SW480 (cell line): ENCODE results near the gene CUTC.
"Not testable (repeated sequence)": the region's sequence is repeated elsewhere in the genome, so short reads cannot be mapped to it uniquely, and the experiment has no call there.

ENCODE experiments used
- DNase-seq: peaks from one replicate; pipeline ENCODE4 v3.0.0-alpha.2; 2016; ENCODE audit warnings: low spot score

Gene CUTC

DNA sequence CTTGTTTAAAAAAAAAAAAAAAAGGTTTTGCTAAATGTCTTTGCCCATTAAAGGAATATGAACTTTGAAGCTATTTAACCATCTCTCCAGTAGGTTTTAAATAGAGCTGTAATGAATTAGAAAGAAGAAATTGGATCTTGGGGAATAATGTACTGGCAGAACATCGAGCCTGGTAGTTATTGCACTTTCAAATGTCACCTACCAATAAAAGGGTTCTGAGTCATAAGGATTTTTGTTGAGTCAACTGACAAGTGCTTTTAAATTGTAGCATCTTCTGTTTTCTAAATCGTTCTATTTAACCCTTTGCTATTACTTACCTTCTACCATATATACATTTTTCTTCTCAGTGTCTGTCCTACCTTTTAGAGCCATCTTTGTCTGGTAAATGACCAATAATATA is 10.7 kb downstream of the CUTC start:
- DNase-seq, result no peak

DNA sequence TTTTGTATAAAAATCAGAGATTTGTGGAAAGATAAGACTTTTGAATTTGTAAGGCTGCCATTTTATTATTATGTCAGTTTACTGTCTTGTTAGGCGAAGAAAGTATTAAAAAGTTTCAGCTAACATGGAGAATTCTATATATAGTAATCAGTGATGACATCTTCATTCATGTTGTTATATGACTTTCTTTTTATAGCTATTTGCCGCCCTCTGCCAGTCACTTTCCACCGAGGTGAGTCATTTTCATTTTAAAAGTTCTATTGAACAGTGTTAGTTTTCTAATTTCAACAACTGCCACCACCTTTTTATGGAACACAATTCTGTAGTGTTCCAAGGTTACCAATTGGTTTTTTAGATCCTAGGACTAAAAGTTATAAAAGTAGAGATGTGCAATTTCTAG is 11.8 kb downstream of the CUTC start:
- no peak for DNase-seq

DNA sequence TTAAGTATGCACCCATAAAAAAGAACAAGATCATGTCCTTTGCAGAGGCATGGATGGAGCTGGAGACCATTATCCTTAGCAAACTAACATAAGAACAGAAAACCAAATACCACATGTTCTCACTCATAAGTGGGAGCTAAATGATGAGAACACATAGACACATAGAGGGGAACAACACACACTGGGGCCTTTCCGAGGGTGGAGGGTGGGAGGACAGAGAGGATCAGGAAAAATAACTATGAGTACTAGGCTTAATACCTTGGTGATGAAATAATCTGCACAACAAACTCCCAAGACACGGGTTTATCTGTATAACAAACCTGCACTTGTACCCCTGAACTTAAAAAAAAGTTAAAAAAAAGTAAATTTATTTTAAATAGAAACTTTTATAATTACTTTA is 14.1 kb downstream of the CUTC start:
- not testable (repeated sequence) for DNase-seq

- no peak for DNase-seq
Measured at GRCh38 chr10:99748823-99749451, 16.9 kb downstream of the CUTC start.

DNA sequence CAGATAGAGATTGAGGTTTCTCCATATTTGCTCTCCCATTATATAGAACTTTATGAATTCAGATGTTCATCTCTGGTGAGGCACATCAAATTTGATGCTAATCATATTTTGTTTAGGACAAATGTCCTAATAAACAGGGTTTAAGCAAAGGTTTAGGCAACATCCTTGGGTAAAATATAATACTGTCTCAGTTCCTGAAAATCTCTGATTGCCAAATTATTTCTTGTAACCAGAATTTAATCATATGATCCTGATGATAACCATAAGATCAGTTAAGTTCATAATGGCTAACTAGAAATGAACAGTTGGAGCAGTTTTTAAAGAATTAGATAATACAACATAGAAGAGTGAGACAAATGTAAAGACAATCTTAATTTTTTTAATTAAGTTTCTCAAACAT is 18.6 kb downstream of the CUTC start:
- no peak for DNase-seq

GRCh38 chr10:99754670-99755069 is 22.6 kb downstream of the CUTC start:
- DNase-seq, result no peak

GRCh38 chr10:99756159-99756558 is 24.1 kb downstream of the CUTC start:
- no peak for DNase-seq

DNA sequence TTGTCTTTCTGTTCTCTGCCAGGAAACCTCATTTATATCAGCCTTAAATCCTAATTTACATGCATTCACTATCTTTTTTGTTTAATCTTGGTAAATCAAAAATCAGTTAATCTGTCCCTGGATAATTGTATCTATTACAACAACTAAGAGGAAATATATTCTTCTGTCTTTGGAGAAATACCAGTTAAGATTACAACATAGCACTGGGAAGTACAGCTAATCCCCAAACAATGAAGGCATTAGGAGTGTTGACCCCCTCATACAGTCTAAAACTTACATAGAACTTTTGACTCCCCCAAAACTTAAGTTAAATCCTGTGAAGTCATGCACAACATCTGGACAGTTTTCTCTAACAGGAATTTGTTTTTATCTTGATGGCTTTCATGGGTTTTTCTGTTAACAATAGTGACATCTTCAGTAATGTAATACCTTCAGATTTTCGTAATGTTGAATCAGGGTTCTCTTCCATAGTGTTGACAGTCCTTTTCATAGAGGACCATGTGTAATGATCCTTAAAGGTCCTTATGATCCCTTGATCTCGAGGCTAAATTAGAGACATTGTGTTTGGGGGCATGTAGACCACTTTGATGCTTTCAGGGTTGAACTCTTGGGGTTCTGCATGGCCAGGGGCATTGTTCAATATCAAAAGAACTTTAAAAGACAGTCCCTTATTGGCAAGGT is 26.3 kb downstream of the CUTC start:
- DNase-seq, result no peak

DNA sequence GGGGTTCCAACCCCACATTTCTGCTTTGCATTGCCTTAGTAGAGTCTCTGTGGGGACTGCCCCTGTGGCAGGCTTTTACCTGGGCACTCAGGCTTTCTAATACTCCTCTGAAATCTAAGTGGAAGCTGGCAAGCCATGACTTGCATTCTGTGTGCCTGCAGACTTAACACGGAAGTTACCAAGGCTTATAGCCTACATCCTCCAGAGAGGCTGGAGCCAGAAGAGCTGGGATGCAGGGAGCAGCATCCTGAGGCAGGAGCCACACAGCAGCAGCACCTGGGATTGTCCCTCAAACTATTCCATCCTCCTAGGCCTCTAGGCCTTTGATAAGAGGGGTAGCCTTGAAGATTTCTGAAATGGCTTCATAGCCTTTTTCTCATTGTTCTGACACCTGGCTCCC is 28.3 kb downstream of the CUTC start:
- DNase-seq, result no peak

- DNase-seq, result no peak
Measured at GRCh38 chr10:99761365-99761764, 29.3 kb downstream of the CUTC start.

- DNase-seq, result no peak
Measured at GRCh38 chr10:99765672-99766301, 33.8 kb downstream of the CUTC start.

DNA sequence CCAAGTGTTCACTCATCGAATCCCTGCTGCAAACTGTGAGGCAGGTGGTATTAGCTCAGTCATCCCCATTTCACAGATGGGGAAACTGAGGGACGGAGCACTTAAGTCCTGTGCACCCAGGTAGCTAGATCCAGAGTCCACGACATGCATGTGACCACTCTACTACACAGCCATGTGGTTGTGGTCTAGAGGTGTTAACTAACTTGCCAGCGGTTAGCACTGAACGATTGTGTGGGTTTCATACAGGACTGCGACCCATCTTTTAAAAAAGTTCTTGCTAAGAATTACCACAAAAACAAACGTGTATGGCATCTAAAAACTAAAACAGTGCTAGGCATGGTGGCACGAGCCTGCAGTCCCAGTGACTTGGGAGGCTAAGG is 34.3 kb downstream of the CUTC start:
- DNase-seq, result no peak

DNA sequence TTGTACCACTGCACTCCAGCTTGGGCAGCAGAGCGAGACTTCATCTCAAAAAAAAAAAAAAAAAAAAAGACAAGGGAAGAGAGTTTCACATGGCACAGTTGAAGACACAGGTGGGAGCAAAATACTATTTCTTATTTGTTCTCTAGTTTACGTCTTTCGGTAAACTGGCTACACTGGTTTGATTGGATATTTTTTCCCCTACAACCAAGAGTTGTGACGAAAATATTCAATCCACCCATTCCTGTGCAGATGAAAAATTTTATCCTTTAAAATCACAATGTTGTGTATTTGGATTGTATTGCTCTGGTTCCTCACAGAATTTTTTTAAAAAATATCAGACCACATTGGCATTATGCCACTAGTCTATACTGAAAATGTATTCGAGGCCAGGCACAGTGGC is 35.9 kb downstream of the CUTC start:
- no peak for DNase-seq

- no peak for DNase-seq
Measured at GRCh38 chr10:99768556-99768955, 36.5 kb downstream of the CUTC start.

DNA sequence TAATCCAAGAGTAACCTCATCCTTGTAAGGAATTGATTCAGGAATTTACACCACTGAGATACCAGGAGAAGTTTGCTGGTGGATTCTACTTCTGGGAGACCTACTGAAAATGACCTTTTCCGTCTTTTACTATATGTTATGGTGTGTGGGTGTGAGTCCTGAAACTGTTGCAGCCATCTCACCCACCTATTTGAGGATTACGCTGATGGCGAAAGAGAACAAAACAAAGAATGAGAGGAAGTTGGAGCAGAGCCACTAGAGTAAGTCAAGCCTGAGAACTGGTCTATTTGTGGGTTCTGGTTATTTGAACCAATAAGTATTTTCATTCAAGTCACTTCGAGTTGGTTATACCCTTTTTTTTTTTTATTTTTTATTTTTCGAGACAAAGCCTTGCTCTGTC is 37.7 kb downstream of the CUTC start:
- no peak for DNase-seq

- DNase-seq, result no peak
Measured at GRCh38 chr10:99770408-99771045, 38.5 kb downstream of the CUTC start.

DNA sequence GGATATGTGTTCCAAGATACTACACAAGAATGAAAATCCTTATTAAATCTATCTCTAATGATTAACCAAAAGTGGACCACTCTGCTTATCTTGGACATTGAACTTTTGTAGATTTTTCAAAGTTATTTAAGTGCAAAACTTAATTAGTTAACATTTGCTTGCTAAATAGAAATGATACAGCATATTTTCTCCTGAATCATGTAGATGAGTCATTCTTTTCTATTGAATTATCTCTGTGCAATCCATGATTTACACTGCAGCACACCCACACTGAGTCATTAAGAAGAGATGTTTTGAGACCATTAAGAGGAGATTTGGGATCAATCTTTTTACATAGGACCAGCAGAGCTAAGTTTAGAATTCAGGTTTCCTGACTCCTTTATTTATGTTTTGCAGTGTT is 43.8 kb downstream of the CUTC start:
- DNase-seq, result peak; percentile 59

DNA sequence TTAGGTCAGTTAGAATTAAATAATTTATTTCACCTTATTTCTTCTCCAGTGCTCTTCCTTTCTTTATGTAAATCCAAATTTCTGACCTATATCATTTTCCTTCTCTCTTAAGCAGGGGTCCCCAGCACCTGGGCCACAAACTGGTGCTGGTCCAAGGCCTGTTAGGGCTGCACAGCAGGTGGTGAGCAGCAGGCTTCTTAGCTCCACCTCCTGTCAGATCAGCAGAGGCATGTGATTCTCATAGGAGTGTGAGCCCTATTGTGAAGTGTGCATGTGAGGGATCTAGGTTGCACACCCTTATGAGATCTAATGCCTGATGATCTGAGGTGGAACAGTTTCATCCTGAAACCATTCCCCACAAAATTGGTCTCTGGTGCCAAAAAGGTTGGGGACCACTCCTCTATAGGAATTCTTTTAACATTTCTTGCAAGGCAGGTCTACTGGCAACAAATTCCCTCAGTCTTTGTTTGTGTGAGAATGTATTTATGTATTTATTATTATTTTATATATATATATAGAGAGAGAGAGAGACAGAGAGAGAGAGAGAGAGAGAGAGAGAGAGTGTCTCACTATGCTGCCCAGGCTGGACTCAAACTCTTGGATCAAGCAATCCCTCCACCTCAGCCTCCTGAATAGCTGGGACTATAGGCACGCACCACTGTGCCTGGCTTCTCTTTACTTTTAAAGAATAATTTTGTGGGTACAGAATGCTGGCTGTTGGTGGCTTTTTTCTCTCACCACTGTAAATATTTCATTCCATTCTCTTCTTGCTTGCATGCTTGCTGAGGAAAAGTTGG is 46.1 kb downstream of the CUTC start:
- DNase-seq, result no peak

GRCh38 chr10:99779335-99779734 is 47.3 kb downstream of the CUTC start:
- no peak for DNase-seq

GRCh38 chr10:99781734-99782429 is 49.8 kb downstream of the CUTC start:
- no peak for DNase-seq

DNA sequence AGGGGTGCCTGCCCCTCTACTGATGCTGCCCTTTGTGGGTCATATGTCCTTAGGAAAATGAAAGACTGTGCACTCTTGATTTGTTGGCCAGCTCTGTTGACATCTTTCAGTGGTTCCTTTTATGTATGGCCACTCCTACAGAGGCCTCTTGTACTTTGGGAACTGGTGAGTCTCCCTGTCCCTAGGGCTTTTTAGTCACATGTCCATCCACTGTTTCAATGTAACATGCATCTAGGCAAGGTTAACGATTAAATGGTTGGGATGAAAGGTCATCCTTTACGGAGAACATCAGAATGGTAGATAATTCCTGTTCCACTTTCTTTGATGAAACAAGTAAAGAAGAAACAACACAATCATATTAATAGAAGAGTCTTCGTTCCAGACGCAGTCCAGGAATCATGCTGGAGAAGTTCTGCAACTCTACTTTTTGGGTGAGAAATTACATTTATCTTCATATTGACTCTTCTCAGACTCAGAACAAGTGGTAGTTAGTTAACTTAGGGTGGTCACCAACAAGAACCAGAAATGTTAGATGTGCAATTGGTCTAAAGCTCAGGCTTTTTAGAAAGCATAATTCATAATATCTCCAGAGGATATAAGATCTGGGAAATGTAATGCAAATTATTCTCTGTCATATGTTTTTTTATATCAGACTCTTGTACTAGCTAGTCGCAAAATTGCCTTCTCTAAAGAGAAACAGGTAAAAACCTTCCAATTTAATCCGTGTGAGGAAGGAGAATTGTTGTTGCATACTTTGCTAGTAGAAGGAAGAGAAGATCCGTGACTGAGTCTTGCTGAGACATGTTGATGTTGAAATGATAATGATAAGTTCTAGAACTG is 50.6 kb downstream of the CUTC start, which contains the start of gene ABCC2:
TSS of gene ABCC2 (plus strand) at position 194 of the 840 bp plus-strand sequence. CDS start at position 399, 205 bp downstream.
- peak; percentile 55 for DNase-seq
